Measurements from ENCODE around the gene KRTAP9-6.
"Not testable (repeated sequence)": the region's sequence is repeated elsewhere in the genome, so short reads cannot be mapped to it uniquely, and the experiment has no call there.

The KRTAP9-6 gene

DNA sequence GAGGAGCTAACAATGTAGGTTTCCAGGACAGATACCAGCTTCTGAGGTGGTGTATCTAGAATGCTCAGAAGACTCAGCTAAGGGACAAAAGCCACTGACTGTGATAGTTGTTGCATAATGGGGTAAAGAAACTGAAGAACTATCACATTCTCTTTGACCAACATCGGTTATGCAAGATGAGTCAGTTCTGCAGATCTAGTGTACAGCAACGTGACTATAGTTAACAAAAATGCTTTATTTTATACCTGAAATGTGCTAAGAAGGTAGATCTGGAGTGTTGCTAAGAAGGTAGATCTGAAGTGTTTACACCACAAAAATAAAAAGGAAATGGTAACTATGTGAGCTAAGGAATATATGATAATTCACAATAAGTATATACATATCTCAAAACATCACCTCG, 2.5 kb downstream of the KRTAP9-6 start:
- DNase-seq (ENCODE audit: low spot score): no peak
- no peak overlapping the region for H3K4me3 ChIP-seq
- TF ChIP-seq, protein P1, sequence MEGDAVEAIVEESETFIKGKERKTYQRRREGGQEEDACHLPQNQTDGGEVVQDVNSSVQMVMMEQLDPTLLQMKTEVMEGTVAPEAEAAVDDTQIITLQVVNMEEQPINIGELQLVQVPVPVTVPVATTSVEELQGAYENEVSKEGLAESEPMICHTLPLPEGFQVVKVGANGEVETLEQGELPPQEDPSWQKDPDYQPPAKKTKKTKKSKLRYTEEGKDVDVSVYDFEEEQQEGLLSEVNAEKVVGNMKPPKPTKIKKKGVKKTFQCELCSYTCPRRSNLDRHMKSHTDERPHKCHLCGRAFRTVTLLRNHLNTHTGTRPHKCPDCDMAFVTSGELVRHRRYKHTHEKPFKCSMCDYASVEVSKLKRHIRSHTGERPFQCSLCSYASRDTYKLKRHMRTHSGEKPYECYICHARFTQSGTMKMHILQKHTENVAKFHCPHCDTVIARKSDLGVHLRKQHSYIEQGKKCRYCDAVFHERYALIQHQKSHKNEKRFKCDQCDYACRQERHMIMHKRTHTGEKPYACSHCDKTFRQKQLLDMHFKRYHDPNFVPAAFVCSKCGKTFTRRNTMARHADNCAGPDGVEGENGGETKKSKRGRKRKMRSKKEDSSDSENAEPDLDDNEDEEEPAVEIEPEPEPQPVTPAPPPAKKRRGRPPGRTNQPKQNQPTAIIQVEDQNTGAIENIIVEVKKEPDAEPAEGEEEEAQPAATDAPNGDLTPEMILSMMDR (IDR thresholded peaks at IDR 0.05): no peak
- no peak overlapping the region for H3K27ac ChIP-seq

DNA sequence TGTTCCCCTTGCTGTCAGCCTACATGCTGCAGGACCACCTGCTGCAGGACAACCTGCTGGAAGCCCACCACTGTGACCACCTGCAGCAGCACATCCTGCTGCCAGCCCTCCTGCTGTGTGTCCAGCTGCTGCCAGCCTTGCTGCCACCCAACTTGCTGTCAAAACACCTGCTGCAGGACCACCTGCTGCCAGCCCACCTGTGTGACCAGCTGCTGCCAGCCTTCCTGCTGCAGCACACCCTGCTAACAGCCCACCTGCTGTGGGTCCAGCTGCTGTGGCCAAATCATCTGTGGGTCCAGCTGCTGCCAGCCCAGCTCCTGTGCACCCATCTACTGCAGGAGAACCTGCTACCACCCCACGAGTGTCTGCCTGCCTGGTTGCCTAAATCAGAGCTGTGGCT, 6.1 kb downstream of the KRTAP9-6 start:
- not testable (repeated sequence) for DNase-seq (ENCODE audit: low spot score); H3K27ac ChIP-seq; H3K4me3 ChIP-seq

DNA sequence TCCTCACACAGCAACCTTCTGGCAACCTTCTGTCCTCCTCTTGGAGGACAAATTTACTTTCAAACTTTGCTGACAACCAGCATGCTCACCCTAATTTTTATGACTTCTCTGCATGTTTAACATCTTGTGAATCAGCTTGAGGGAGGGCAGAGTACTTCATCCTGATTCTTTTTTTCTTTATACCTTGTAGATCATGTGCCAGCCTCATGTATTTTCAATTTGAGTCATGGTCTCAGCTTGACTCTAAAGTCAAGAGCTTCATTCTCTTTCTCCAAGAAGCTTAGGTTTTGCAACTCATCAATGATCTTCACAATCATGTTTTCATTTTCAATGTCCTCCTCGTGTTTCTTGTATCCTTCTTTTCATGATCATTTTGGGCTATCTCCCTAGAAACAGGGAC, 6.7 kb downstream of the KRTAP9-6 start:
- DNase-seq (ENCODE audit: low spot score): no peak
- H3K27ac ChIP-seq: no peak overlapping the region
- TF ChIP-seq, protein P1 (IDR thresholded peaks at IDR 0.05): no peak
- H3K4me3 ChIP-seq: no peak overlapping the region

DNA sequence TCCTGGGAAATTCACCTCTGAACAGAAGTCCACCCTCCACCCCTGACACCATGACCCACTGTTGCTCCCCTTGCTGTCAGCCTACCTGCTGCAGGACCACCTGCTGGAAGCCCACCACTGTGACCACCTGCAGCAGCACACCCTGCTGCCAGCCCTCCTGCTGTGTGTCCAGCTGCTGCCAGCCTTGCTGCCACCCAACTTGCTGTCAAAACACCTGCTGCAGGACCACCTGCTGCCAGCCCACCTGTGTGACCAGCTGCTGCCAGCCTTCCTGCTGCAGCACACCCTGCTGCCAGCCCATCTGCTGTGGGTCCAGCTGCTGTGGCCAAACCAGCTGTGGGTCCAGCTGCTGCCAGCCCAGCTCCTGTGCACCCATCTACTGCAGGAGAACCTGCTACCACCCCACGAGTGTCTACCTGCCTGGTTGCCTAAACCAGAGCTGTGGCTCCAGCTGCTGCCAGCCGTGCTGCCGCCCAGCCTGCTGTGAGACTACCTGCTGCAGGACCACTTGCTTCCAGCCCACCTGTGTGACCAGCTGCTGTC, 10.5 kb downstream of the KRTAP9-6 start, which contains the start of gene KRTAP9-7:
Gene KRTAP9-7 (plus strand): TSS at position 51 of the 543 bp plus-strand sequence. CDS start 0 bp downstream, at position 51.
- H3K4me3 ChIP-seq; H3K27ac ChIP-seq; DNase-seq (ENCODE audit: low spot score): not testable (repeated sequence)

DNA sequence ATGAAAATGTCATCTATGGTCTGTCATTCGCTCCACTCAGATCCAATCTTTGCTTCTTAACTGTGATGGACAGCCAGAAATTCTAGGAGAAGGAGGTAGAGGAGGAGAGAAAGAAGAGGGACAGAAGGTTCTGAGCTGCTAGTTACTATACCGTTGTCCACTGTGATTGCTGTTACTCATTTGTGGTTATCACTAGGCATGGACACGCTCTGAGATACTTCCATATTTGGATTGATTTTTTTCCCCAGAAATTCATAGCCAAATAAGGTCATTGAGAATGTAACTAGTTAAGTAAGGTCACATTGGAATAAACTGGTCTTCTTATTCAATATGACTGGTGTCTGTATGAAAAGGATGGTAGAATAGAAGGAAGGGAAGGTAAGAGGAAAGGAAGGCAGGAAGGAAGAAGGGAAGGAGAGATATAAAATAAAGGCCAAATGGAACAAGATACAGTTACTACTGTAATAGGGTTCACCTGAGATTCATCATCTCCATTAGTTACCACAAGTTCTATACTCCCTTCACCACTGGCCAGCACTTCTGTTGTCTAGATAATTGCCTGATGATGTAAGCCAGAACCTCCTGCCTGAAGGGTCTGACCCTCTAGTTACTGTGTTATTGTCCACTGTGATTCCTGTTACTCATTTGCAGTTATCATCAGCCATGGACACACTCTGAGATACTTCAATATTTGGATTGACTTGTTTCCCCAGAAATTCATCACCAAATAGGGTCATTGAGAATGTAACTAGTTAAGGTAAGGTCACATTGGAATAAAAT, 13.2 kb downstream of the KRTAP9-6 start:
- no peak for DNase-seq (ENCODE audit: low spot score)
- no peak overlapping the region for H3K27ac ChIP-seq
- TF ChIP-seq, protein P1 (IDR thresholded peaks at IDR 0.05): no peak
- H3K4me3 ChIP-seq: no peak overlapping the region

DNA sequence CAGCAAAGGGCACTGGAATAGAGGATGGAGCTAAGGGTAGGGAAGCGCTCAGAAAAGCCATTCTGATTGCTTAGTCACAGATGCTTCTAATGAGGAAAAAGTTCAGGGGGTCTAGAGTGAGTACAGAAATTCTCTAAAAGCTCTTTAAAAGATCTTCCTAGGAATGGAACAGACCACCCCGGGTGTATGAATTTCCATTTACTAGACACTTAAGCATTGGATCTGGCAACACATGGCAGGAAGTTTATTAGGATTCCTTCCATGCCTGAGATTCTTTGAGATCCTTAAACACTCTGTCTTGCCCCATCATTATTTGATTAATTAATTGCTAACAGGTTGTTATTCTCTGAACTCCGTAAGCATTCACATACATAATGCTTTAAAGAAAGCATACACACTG, 18.9 kb downstream of the KRTAP9-6 start:
- H3K27ac ChIP-seq: no peak overlapping the region
- no peak for DNase-seq (ENCODE audit: low spot score)
- no peak overlapping the region for H3K4me3 ChIP-seq
- TF ChIP-seq, protein P1 (IDR thresholded peaks at IDR 0.05): no peak

DNA sequence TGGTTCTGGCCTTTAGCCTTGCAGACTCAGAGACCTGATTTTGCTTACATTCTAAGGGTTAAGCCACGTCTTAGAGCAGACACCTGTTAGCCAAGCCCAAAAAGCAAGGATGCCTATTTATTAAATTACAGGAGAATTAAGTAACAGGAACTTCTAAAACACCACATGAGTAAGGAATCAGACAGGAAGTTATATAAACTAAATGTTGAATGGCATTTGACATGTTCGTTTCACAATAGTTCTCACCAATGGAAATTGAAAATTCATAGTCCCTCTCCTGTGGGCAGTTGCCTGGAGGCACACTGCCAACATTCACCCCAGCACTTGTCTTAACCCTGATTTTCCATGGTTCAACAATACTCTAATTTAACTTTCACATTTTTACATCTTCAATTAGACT, 19.4 kb downstream of the KRTAP9-6 start:
- no peak for DNase-seq (ENCODE audit: low spot score)
- H3K4me3 ChIP-seq: no peak overlapping the region
- TF ChIP-seq, protein P1 (IDR thresholded peaks at IDR 0.05): no peak
- H3K27ac ChIP-seq: no peak overlapping the region

DNA sequence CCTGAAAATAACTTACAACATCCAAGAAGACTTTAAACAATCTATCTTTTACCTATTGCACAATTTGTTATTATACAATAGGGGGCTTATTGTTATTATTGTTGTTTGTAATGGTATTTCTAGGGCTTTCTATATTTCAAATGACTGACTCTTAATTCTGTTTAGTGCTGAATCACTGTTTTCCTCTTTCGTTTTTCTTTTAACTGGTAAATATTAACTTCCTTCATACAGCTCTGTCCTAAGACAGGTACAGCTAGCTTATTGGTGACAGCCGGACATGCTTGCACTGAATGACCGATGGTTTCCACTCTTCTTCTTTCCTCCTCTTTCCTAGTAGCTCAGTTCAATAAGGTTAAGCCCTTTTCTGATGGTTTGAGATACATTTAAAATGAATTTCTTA, 21.9 kb downstream of the KRTAP9-6 start:
- no peak overlapping the region for H3K4me3 ChIP-seq
- no peak for DNase-seq (ENCODE audit: low spot score)
- no peak overlapping the region for H3K27ac ChIP-seq

More for the DNA sequence above, 21.9 kb downstream of the KRTAP9-6 start:
- TF ChIP-seq, protein P1 (IDR thresholded peaks at IDR 0.05): no peak
